MM.1S (cell line): ENCODE data around the gene FARP1.

Source experiments
- DNase-seq: peaks from one replicate; pipeline ENCODE4 v3.0.0-alpha.2; 2015
- H2AFZ ChIP-seq: fragments of 300-600 bp; sonication (generic); 2 replicates; pipeline ENCODE4 v1.6.0; 2016; ENCODE audit warnings: antibody characterized with exemption, low read length
- H3F3A ChIP-seq: fragments of 300-600 bp; sonication (generic); 2 replicates; pipeline ENCODE4 v1.6.1; 2016; ENCODE audit warnings: mild to moderate bottlenecking, antibody characterized with exemption, low read length, moderate library complexity, mixed read lengths; ENCODE audit not compliant: insufficient read depth
- H3K27ac ChIP-seq: fragments of 300-600 bp; sonication (generic); 2 replicates; pipeline ENCODE4 v1.5.1; 2016; ENCODE audit warnings: mild to moderate bottlenecking, low read length
- H3K27me3 ChIP-seq: fragments of 300-600 bp; sonication (generic); replicated peaks from 2 replicates; pipeline ENCODE4 v1.6.0; 2016; ENCODE audit warnings: low read length; ENCODE audit not compliant: insufficient read depth
- H3K36me3 ChIP-seq: fragments of 300-600 bp; sonication (generic); replicated peaks from 2 replicates; pipeline ENCODE4 v1.6.1; 2016; ENCODE audit warnings: mild to moderate bottlenecking, low read length, mixed read lengths; ENCODE audit not compliant: insufficient read depth
- H3K4me1 ChIP-seq: fragments of 300-600 bp; sonication (generic); 2 replicates; pipeline ENCODE4 v1.6.1; 2016; ENCODE audit warnings: low read length, mixed read lengths
- H3K4me2 ChIP-seq: fragments of 300-600 bp; sonication (generic); 2 replicates; pipeline ENCODE4 v1.6.0; 2016; ENCODE audit warnings: low read depth, low read length
- H3K4me3 ChIP-seq: fragments of 300-600 bp; sonication (generic); 2 replicates; pipeline ENCODE4 v1.5.1; 2016; ENCODE audit warnings: low read length, mixed read lengths
- H3K79me2 ChIP-seq: fragments of 300-600 bp; sonication (generic); 2 replicates; pipeline ENCODE4 v1.6.1; 2016; ENCODE audit warnings: mixed run types, low read length, mixed read lengths
- H3K9ac ChIP-seq: fragments of 300-600 bp; sonication (generic); 2 replicates; pipeline ENCODE4 v1.6.1; 2016; ENCODE audit warnings: low read length, mixed read lengths
- H3K9me2 ChIP-seq: fragments of 300-600 bp; sonication (generic); replicated peaks from 2 replicates; pipeline ENCODE4 v1.6.1; 2016; ENCODE audit warnings: mild to moderate bottlenecking, low read length, mixed read lengths; ENCODE audit not compliant: insufficient read depth
- H3K9me3 ChIP-seq: fragments of 300-600 bp; sonication (generic); replicated peaks from 2 replicates; pipeline ENCODE4 v1.6.1; 2016; ENCODE audit warnings: mild to moderate bottlenecking, low read length, mixed read lengths; ENCODE audit not compliant: insufficient read depth
- H4K20me1 ChIP-seq: fragments of 300-600 bp; sonication (generic); 2 replicates; pipeline ENCODE4 v1.6.1; 2016; ENCODE audit warnings: mild to moderate bottlenecking, low read length, moderate library complexity, mixed read lengths; ENCODE audit not compliant: insufficient read depth
- CTCF ChIP-seq: fragments of 300-600 bp; sonication (generic); IDR thresholded peaks from 2 replicates; pipeline ENCODE4 v1.5.1; 2016; ENCODE audit warnings: antibody characterized with exemption, low read length, mixed read lengths
- EZH2 ChIP-seq: fragments of 300-600 bp; sonication (generic); optimal IDR thresholded peaks from 2 replicates; pipeline ENCODE3; 2017; ENCODE audit warnings: low read depth, mild to moderate bottlenecking, antibody characterized with exemption, low read length, mixed read lengths
- EZH2phosphoT487 ChIP-seq: fragments of 300-600 bp; sonication (generic); IDR thresholded peaks from 2 replicates; pipeline ENCODE4 v1.6.1; 2018; ENCODE audit warnings: antibody characterized with exemption, low read length

Gene FARP1

GRCh38 chr13:98439896-98440295 is 297.0 kb downstream of the FARP1 start:
- no peaks in the 10 kb centered on the region for H3K36me3 ChIP-seq
- H3K9me2 ChIP-seq, result no peaks in the 10 kb centered on the region
- H2AFZ ChIP-seq, result no peak overlapping the region
- no peaks in the 10 kb centered on the region for H3K4me1 ChIP-seq
- no peak overlapping the region for H3K4me2 ChIP-seq
- DNase-seq, result no peak
- H3K27ac ChIP-seq, result no peak overlapping the region
- H3K27me3 ChIP-seq, result no peaks in the 10 kb centered on the region
- H3K4me3 ChIP-seq, result no peak overlapping the region
- H4K20me1 ChIP-seq, result no peaks in the 10 kb centered on the region
- TF ChIP-seq EZH2phosphoT487 (no peak), EZH2 (no peak), CTCF (no peak)
- H3K79me2 ChIP-seq, result no peaks in the 10 kb centered on the region
- no peaks in the 10 kb centered on the region for H3K9me3 ChIP-seq
- no peaks in the 10 kb centered on the region for H3F3A ChIP-seq
- H3K9ac ChIP-seq, result no peak overlapping the region

- Histone ChIP-seq H3K9ac (no peak overlapping the region), H3K4me3 (no peak overlapping the region), H3K4me1 (no peaks in the 10 kb centered on the region), H3K9me2 (no peaks in the 10 kb centered on the region), H2AFZ (no peak overlapping the region), H3K27me3 (no peaks in the 10 kb centered on the region), H3K79me2 (no peaks in the 10 kb centered on the region), H3K4me2 (no peak overlapping the region), H3F3A (no peaks in the 10 kb centered on the region), H3K36me3 (no peaks in the 10 kb centered on the region), H3K9me3 (no peaks in the 10 kb centered on the region), H3K27ac (no peak overlapping the region), H4K20me1 (no peaks in the 10 kb centered on the region)
- no peak for DNase-seq
- TF ChIP-seq CTCF (no peak), EZH2phosphoT487 (no peak), EZH2 (no peak)
Observed at GRCh38 chr13:98440390-98441055, 297.6 kb downstream of the FARP1 start.

- no peak for DNase-seq
Observed at GRCh38 chr13:98441056-98441676, 298.3 kb downstream of the FARP1 start.

More at GRCh38 chr13:98441056-98441676, 298.3 kb downstream of the FARP1 start:
- Histone ChIP-seq H3K27me3 (no peaks in the 10 kb centered on the region), H3K9ac (no peak overlapping the region), H3K4me3 (no peak overlapping the region), H3K4me2 (no peak overlapping the region), H3K79me2 (no peaks in the 10 kb centered on the region), H3F3A (no peaks in the 10 kb centered on the region), H3K9me2 (no peaks in the 10 kb centered on the region), H4K20me1 (no peaks in the 10 kb centered on the region), H3K27ac (no peak overlapping the region), H3K4me1 (no peaks in the 10 kb centered on the region), H3K9me3 (no peaks in the 10 kb centered on the region), H2AFZ (no peak overlapping the region), H3K36me3 (no peaks in the 10 kb centered on the region)
- TF ChIP-seq EZH2 (no peak), CTCF (no peak), EZH2phosphoT487 (no peak)
